ENCODE measurements around the gene PITPNC1. TPM values are rescaled to one million over a fixed set of nuclear protein-coding genes. Genes with fewer than 3 reads are reported as not detected.
"Not testable (repeated sequence)": the region's sequence is repeated elsewhere in the genome, so short reads cannot be mapped to it uniquely, and the experiment has no call there.

PITPNC1 gene
- total and polyA plus RNA-seq, 2 donors (not counting 1 experiment from before 2014, with no cell fraction given): 4.7 to 26.1 TPM

DNA sequence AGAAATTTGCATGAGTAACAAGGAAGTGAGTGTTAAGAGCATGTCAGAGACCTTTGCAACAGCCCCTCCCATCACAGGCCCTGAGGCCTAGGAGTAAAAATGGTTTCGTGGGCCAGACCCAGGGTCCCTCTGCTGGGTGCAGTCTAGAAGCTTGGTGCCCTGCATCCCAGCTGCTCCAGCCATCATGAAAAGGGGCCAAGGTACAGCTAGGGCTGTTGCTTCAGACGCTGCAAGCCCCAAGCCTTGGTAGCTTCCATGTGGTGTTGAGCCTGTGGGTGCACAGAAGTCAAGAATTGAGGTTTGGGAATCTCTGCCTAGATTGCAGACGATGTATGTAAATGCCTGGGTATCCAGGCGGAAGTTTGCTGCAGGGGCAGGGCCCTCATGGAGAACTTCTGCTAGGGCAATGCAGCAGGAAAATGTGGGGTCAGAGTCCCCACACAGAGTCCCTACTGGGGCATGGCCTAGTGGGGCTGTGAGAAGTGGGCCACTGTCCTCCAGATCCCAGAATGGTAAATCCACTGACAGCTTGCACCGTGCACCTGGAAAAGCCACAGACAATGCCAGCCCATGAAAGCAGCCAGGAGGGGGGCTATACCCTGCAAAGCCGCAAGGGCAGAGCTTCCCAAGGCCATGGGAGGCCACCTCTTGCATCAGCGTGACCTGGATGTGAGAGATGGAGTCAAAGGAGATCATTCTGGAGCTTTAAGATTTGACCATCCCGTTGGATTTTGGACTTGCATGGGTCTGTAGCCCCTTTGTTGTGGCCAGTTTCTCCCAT lies 45.5 kb upstream of the PITPNC1 start:
- H3K9ac ChIP-seq (ENCODE audit: low read length); H2AFZ ChIP-seq (ENCODE audit: insufficient read depth, low read depth, low read length, poor library complexity, severe bottlenecking); H3K27ac ChIP-seq (ENCODE audit: low read length in 2 of 2); ATAC-seq (ENCODE audit: low read depth); H4K20me1 ChIP-seq (ENCODE audit: control insufficient read depth, insufficient read depth, low read length, poor library complexity, severe bottlenecking); H3K36me3 ChIP-seq (replicated peaks in 1 of 2; ENCODE audit: control extremely low read depth in 1 of 2, control insufficient read depth in 1 of 2, extremely low read depth in 1 of 2, insufficient read depth in 2 of 2, low read length in 1 of 2); DNase-seq; H3K4me1 Mint-ChIP-seq; H3K9me3 Mint-ChIP-seq (ENCODE audit: insufficient read depth); H3K4me2 ChIP-seq (replicated peaks; ENCODE audit: low read depth, low read length, poor library complexity, severe bottlenecking); H3K27me3 Mint-ChIP-seq; POLR2A ChIA-PET; H3K27ac Mint-ChIP-seq; H3K4me1 ChIP-seq (ENCODE audit: control insufficient read depth in 2 of 2, insufficient read depth in 2 of 2, low read length in 2 of 2); H3K9me3 ChIP-seq (ENCODE audit: control extremely low read depth in 1 of 3, control insufficient read depth in 2 of 3, insufficient read depth in 1 of 3, low read length in 2 of 3); CTCF ChIA-PET; H3K79me2 ChIP-seq (ENCODE audit: control insufficient read depth, insufficient read depth, low read length); H3K27me3 ChIP-seq (replicated peaks in 1 of 4; ENCODE audit: control extremely low read depth in 1 of 4, control insufficient read depth in 3 of 4, insufficient read depth in 4 of 4, low read length in 3 of 4); H3K4me3 Mint-ChIP-seq; intact Hi-C loops (cut with micrococcal nuclease); H3K4me3 ChIP-seq (ENCODE audit: control extremely low read depth in 1 of 5, extremely low read depth in 1 of 5, insufficient read depth in 1 of 5, low read depth in 2 of 5, low read length in 4 of 5): not testable (repeated sequence)
- 97% methylated on average over 7 of the region's 8 CpGs for WGBS (ENCODE audit: insufficient coverage)

DNA sequence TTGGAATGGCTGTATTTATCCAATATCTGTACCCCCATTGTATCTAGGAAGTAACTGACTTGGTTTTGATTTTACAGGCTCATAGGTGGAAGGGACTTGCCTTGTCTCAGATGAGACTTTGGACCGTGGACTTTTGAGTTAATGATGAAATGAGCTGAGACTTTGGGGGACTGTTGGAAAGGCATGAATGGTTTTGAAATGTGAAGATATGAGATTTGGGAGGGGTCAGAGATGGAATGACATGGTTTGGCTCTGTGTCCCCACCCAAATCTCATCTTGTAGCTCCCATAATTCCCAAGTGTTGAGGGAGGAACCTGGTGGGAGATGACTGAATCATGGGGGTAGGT lies 44.9 kb upstream of the PITPNC1 start:
- H3K9me3 ChIP-seq (ENCODE audit: control extremely low read depth in 1 of 3, control insufficient read depth in 2 of 3, insufficient read depth in 1 of 3, low read length in 2 of 3); H3K27me3 ChIP-seq (replicated peaks in 1 of 4; ENCODE audit: control extremely low read depth in 1 of 4, control insufficient read depth in 3 of 4, insufficient read depth in 4 of 4, low read length in 3 of 4); H3K4me1 ChIP-seq (ENCODE audit: control insufficient read depth in 2 of 2, insufficient read depth in 2 of 2, low read length in 2 of 2); H2AFZ ChIP-seq (ENCODE audit: insufficient read depth, low read depth, low read length, poor library complexity, severe bottlenecking); CTCF ChIA-PET; H4K20me1 ChIP-seq (ENCODE audit: control insufficient read depth, insufficient read depth, low read length, poor library complexity, severe bottlenecking); H3K27ac ChIP-seq (ENCODE audit: low read length in 2 of 2); H3K4me2 ChIP-seq (replicated peaks; ENCODE audit: low read depth, low read length, poor library complexity, severe bottlenecking); H3K36me3 ChIP-seq (replicated peaks in 1 of 2; ENCODE audit: control extremely low read depth in 1 of 2, control insufficient read depth in 1 of 2, extremely low read depth in 1 of 2, insufficient read depth in 2 of 2, low read length in 1 of 2); H3K4me1 Mint-ChIP-seq; H3K9me3 Mint-ChIP-seq (ENCODE audit: insufficient read depth); DNase-seq; POLR2A ChIA-PET; H3K9ac ChIP-seq (ENCODE audit: low read length); intact Hi-C loops (cut with micrococcal nuclease); H3K27me3 Mint-ChIP-seq; ATAC-seq (ENCODE audit: low read depth); H3K27ac Mint-ChIP-seq; H3K4me3 ChIP-seq (ENCODE audit: control extremely low read depth in 1 of 5, extremely low read depth in 1 of 5, insufficient read depth in 1 of 5, low read depth in 2 of 5, low read length in 4 of 5); H3K4me3 Mint-ChIP-seq; H3K79me2 ChIP-seq (ENCODE audit: control insufficient read depth, insufficient read depth, low read length): not testable (repeated sequence)
- WGBS (ENCODE audit: insufficient coverage): 100% methylated on average over 1 of the region's 1 CpG
